ENCODE results near the gene TEKT5. TPM values are rescaled to one million over a fixed set of nuclear protein-coding genes. Genes with fewer than 3 reads are reported as not detected.

Gene TEKT5
- total RNA-seq, 2 donors from 2014 or later = not detected

DNA sequence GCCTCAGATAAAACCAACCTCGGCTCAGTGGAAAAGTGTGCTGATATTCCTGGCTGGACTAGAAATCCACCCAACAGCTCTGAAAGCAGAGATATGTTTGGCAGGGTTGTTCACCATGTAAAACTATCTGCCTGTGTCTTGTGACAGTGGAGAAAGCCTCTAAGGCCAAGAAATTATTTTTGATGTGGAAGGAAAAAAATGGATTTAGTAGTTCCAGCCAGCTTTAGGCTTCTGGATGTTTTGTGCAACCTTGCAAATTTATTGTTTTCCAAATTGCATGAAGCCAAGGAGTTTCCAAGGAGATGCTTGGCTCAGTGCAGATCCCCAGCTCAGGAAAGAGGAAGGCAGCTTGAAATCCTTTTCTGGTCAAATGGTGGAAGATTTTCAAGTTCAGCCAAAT is 31.6 kb downstream of the TEKT5 start:
- DNase-seq (no peak), ATAC-seq (no peak)
- Histone ChIP-seq H3K4me3 (no peak overlapping the region), H3K9me3 (no peaks in the 10 kb centered on the region), H3K27me3 (no peaks in the 10 kb centered on the region), H3K27ac (no peak overlapping the region), H3K36me3 (replicated peaks in 1 of 2; ENCODE audit: insufficient read depth in 1 of 2, low read depth in 2 of 2) (no peaks in the 10 kb centered on the region), H3K4me1 (no peaks in the 10 kb centered on the region)
- intact Hi-C loops (cut with DNase I) = no loop called here
- TF ChIP-seq, protein P1, sequence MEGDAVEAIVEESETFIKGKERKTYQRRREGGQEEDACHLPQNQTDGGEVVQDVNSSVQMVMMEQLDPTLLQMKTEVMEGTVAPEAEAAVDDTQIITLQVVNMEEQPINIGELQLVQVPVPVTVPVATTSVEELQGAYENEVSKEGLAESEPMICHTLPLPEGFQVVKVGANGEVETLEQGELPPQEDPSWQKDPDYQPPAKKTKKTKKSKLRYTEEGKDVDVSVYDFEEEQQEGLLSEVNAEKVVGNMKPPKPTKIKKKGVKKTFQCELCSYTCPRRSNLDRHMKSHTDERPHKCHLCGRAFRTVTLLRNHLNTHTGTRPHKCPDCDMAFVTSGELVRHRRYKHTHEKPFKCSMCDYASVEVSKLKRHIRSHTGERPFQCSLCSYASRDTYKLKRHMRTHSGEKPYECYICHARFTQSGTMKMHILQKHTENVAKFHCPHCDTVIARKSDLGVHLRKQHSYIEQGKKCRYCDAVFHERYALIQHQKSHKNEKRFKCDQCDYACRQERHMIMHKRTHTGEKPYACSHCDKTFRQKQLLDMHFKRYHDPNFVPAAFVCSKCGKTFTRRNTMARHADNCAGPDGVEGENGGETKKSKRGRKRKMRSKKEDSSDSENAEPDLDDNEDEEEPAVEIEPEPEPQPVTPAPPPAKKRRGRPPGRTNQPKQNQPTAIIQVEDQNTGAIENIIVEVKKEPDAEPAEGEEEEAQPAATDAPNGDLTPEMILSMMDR (IDR thresholded peaks at IDR 0.05) = no peak
- no peak for TF ChIP-seq POLR2A (IDR thresholded peaks at IDR 0.05)
- 69% methylated on average over 1 of the region's 1 CpG; no CpG with 5 or more reads in 1 of the 2 donors for WGBS, 2 donors

DNA sequence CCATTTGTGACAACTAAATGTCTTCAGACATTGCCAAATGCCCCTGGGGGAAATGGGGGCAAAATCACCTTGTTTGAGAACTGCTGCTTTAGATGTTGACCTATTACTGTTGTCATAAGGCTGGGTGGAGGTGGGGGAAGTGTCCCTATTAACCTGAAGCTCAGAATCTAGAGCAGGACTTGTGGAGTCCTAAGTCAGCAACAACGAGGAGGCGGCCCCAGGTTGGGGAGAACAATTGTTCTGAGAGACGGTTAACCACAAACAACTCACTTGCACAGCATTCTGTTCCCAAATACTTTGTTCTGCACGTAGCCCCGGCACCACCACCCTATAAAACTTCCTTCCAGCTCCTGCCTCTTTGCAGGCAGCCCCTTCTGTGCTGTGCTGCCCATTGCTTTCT is 32.5 kb downstream of the TEKT5 start:
- Histone ChIP-seq H3K9me3 (no peaks in the 10 kb centered on the region), H3K27me3 (no peaks in the 10 kb centered on the region), H3K36me3 (replicated peaks in 1 of 2; ENCODE audit: insufficient read depth in 1 of 2, low read depth in 2 of 2) (no peaks in the 10 kb centered on the region), H3K27ac (no peak overlapping the region), H3K4me3 (no peak overlapping the region), H3K4me1 (no peaks in the 10 kb centered on the region)
- 82 to 88% methylated on average over 5 of the region's 5 CpGs for WGBS, 2 donors
- TF ChIP-seq, protein P1 (IDR thresholded peaks at IDR 0.05) = no peak
- TF ChIP-seq POLR2A (IDR thresholded peaks at IDR 0.05) = no peak
- intact Hi-C loops (cut with DNase I) = no loop called here
- no peak for ATAC-seq
- DNase-seq = no peak

DNA sequence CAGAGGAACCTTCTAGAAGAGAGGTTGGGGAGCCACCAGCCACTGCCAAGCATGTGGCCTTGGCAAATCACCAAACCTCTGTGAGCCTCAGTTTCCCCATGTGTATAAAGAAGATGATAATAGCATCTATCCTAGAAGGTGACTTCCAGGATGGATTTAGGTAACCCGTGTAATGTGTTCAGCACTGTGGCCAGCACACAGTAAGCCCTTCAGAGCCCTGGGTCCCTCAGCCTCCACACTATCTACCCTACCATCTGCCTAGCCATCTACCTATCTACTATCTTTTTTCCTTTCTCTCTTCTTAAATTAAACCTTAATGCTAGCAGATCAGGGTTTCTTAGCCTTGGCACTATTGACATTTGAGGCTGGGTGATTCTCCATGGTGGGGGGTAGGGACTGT is 33.0 kb downstream of the TEKT5 start:
- H3K4me1 ChIP-seq = no peaks in the 10 kb centered on the region
- H3K9me3 ChIP-seq = no peaks in the 10 kb centered on the region
- H3K4me3 ChIP-seq = no peak overlapping the region
- ATAC-seq = no peak
- intact Hi-C loops (cut with DNase I) = no loop called here
- no peak for DNase-seq
- H3K27me3 ChIP-seq = no peaks in the 10 kb centered on the region
- WGBS, 2 donors = 44 to 65% methylated on average over 1 of the region's 1 CpG
- no peak for TF ChIP-seq POLR2A (IDR thresholded peaks at IDR 0.05)
- H3K36me3 ChIP-seq (replicated peaks in 1 of 2; ENCODE audit: insufficient read depth in 1 of 2, low read depth in 2 of 2) = no peaks in the 10 kb centered on the region
- H3K27ac ChIP-seq = no peak overlapping the region

DNA sequence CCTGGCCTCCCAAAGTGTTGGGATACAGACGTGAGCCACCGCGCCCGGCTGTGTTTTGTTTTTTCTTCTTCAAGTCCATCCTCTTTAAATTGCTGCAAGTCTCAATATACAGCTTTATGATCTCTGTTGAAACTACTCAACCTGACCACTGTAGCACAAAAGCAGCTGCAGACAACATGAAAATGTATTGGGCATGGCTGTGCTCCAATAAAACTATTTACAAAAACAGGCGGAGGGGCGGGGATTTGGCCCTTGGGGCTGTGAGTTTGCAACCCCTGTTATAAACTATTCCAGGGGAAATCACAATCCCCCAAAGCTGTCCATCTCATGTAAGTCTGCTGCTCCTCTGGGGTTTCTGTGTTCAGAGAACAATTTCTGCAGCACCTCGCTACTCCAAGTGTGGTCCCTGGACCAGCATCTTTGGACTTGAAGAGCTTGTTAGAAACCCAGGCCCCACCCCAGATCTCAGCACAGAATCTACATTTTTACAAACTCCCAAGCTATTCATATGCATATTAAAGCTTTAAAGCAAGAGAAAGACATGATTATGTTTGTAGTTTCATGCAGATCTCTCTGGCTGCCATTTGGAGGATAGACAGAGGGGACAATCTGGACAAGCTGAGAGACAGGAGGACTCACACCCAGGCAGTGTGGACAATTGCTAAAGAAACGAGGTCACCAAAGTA is 33.6 kb downstream of the TEKT5 start:
- intact Hi-C loops (cut with DNase I) = no loop called here
- Histone ChIP-seq H3K9me3 (no peaks in the 10 kb centered on the region), H3K27ac (no peak overlapping the region), H3K36me3 (replicated peaks in 1 of 2; ENCODE audit: insufficient read depth in 1 of 2, low read depth in 2 of 2) (no peaks in the 10 kb centered on the region), H3K4me3 (no peak overlapping the region), H3K27me3 (no peaks in the 10 kb centered on the region), H3K4me1 (no peaks in the 10 kb centered on the region)
- ATAC-seq (no peak), DNase-seq (no peak)
- 77 to 79% methylated on average over 8 of the region's 8 CpGs for WGBS, 2 donors
- no peak for TF ChIP-seq POLR2A (IDR thresholded peaks at IDR 0.05)
- TF ChIP-seq, protein P1 (IDR thresholded peaks at IDR 0.05) = no peak

DNA sequence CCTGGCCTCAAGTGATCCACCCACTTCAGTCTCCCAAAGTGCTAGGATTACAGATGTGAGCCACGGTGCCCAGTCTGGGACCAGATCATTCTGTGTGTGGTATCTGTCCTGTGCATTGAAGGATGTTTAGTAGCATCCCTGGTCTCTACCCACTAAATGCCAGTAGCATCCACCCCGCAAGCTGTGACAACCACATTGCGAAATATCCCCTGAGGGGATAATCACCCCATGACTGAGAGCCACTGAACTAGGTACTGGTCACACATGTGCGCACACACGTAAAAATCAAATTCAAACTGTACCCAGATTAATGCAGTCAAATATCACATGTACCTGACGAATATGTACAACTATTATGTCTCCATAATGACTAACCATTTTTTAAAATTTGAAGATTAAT is 35.8 kb downstream of the TEKT5 start:
- Histone ChIP-seq H3K4me1 (no peaks in the 10 kb centered on the region), H3K27me3 (no peaks in the 10 kb centered on the region), H3K9me3 (no peaks in the 10 kb centered on the region), H3K36me3 (replicated peaks in 1 of 2; ENCODE audit: insufficient read depth in 1 of 2, low read depth in 2 of 2) (no peaks in the 10 kb centered on the region), H3K27ac (no peak overlapping the region), H3K4me3 (no peak overlapping the region)
- intact Hi-C loops (cut with DNase I) = no loop called here
- ATAC-seq (no peak), DNase-seq (no peak)
- TF ChIP-seq, protein P1 (IDR thresholded peaks at IDR 0.05) = no peak
- no peak for TF ChIP-seq POLR2A (IDR thresholded peaks at IDR 0.05)
- 86 to 96% methylated on average over 6 of the region's 6 CpGs for WGBS, 2 donors

All from body of pancreas (tissue), 4 donors.